NCI-H128 (cell line): Measurements from ENCODE around the gene ARHGEF38.
A peak's percentile ranks its signal among the peaks of the same experiment; 100 is the strongest.
"Not testable (repeated sequence)": the region's sequence is repeated elsewhere in the genome, so short reads cannot be mapped to it uniquely, and the experiment has no call there.

Source experiments
- DNase-seq: peaks from one replicate; lab custom pipeline; 2025; ENCODE audit not compliant: unreplicated experiment; lab: John Stamatoyannopoulos, UW

ARHGEF38 gene

GRCh38 chr4:105650190-105650589 lies 97.8 kb downstream of the ARHGEF38 start:
- no peak for DNase-seq

GRCh38 chr4:105651884-105652283 lies 99.5 kb downstream of the ARHGEF38 start:
- DNase-seq = no peak

GRCh38 chr4:105652286-105652888 lies 100.0 kb downstream of the ARHGEF38 start:
- DNase-seq = no peak

GRCh38 chr4:105657117-105657765 lies 104.8 kb downstream of the ARHGEF38 start:
- DNase-seq = no peak

- no peak for DNase-seq
Observed at GRCh38 chr4:105659190-105659589, 106.8 kb downstream of the ARHGEF38 start.

- no peak for DNase-seq
Observed at GRCh38 chr4:105661028-105661427, 108.6 kb downstream of the ARHGEF38 start.

GRCh38 chr4:105662935-105663675 lies 110.7 kb downstream of the ARHGEF38 start:
- no peak for DNase-seq

GRCh38 chr4:105666693-105667092 lies 114.3 kb downstream of the ARHGEF38 start:
- no peak for DNase-seq

GRCh38 chr4:105670684-105671083 lies 118.3 kb downstream of the ARHGEF38 start:
- no peak for DNase-seq

- no peak for DNase-seq
Observed at GRCh38 chr4:105671301-105671700, 118.9 kb downstream of the ARHGEF38 start.

GRCh38 chr4:105674011-105674410 lies 121.6 kb downstream of the ARHGEF38 start:
- DNase-seq = no peak

- no peak for DNase-seq
Observed at GRCh38 chr4:105677709-105678108, 125.3 kb downstream of the ARHGEF38 start.

- DNase-seq = no peak
Observed at GRCh38 chr4:105679186-105679585, 126.8 kb downstream of the ARHGEF38 start.

GRCh38 chr4:105683038-105683437 lies 130.6 kb downstream of the ARHGEF38 start:
- DNase-seq = no peak

GRCh38 chr4:105686571-105686970 lies 134.2 kb downstream of the ARHGEF38 start:
- no peak for DNase-seq

- not testable (repeated sequence) for DNase-seq
Observed at GRCh38 chr4:105694812-105695211, 142.4 kb downstream of the ARHGEF38 start.

GRCh38 chr4:105695832-105696231 lies 143.4 kb downstream of the ARHGEF38 start:
- not testable (repeated sequence) for DNase-seq

GRCh38 chr4:105698607-105699006 lies 146.2 kb downstream of the ARHGEF38 start:
- DNase-seq = no peak

- DNase-seq = no peak
Observed at GRCh38 chr4:105707782-105708180, 155.4 kb downstream of the ARHGEF38 start.

- DNase-seq = peak; percentile 84
Observed at GRCh38 chr4:105708181-105709080, 156.0 kb downstream of the ARHGEF38 start, which contains the start of the genes GSTCD and INTS12. Gene GSTCD (plus strand): TSS chr4:105708784. CDS start chr4:105717614, 8,830 bp downstream. Gene INTS12 (minus strand): TSS chr4:105708689. CDS start chr4:105700005, 8,684 bp downstream.

GRCh38 chr4:105709081-105709450 lies 156.6 kb downstream of the ARHGEF38 start:
- no peak for DNase-seq
